Measurements from ENCODE around the gene RNF217. TPM values are rescaled to one million over a fixed set of nuclear protein-coding genes. Genes with fewer than 3 reads are reported as not detected.
"Not testable (repeated sequence)": the region's sequence is repeated elsewhere in the genome, so short reads cannot be mapped to it uniquely, and the experiment has no call there.

RNF217 gene
- total RNA-seq, 1 donor from 2014 or later, result 8.7 TPM

DNA sequence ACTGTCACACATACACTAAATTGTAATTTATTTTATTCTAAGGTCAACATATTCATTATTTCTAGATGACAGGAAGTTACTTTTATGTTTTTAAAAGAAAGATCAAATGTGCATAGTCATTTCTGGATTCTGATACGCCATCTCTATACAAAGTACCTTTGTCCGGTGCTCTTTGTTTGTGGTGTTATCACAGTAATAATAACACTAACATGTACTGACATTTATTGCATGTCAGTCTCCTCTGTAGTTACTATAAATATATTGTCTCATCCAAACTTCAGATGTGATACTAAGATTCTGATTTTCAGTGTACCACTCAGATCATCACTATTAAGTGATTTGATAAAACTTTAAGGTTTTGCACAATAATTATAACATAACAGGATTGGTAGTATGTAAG lies 101.1 kb downstream of the RNF217 start:
- H3K27me3 Mint-ChIP-seq (ENCODE audit: low read depth), result no peaks in the 10 kb centered on the region
- H3K4me3 Mint-ChIP-seq, result no peak overlapping the region
- no peaks in the 10 kb centered on the region for H3K9me3 Mint-ChIP-seq
- no peaks in the 10 kb centered on the region for H3K36me3 Mint-ChIP-seq (ENCODE audit: low read depth)
- DNase-seq (ENCODE audit: low read depth, low spot score), result no peak
- no peak overlapping the region for H3K27ac Mint-ChIP-seq (ENCODE audit: unreplicated experiment)
- TF ChIP-seq, protein P1, sequence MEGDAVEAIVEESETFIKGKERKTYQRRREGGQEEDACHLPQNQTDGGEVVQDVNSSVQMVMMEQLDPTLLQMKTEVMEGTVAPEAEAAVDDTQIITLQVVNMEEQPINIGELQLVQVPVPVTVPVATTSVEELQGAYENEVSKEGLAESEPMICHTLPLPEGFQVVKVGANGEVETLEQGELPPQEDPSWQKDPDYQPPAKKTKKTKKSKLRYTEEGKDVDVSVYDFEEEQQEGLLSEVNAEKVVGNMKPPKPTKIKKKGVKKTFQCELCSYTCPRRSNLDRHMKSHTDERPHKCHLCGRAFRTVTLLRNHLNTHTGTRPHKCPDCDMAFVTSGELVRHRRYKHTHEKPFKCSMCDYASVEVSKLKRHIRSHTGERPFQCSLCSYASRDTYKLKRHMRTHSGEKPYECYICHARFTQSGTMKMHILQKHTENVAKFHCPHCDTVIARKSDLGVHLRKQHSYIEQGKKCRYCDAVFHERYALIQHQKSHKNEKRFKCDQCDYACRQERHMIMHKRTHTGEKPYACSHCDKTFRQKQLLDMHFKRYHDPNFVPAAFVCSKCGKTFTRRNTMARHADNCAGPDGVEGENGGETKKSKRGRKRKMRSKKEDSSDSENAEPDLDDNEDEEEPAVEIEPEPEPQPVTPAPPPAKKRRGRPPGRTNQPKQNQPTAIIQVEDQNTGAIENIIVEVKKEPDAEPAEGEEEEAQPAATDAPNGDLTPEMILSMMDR (conservative IDR thresholded peaks at IDR 0.05), result no peak
- no peaks in the 10 kb centered on the region for H3K4me1 Mint-ChIP-seq

DNA sequence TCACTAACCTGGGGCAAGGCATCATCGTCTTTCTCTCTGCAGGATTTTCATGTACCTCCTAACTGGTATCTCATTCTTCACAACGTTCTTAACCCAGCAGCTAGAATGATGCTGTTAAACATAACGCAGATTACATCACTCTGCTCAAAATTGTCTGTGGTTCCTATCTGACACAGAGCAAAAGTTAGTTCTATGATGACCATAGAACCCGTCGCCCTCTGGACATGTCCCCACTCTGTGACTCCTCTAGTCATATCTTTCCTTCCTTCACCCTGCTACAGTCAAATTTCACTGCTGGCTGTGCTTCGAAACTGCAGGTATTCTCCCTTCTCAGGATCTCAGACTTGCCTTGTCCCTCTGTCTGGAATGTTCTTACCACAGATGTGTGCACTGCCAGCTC lies 103.9 kb downstream of the RNF217 start:
- TF ChIP-seq, protein P1 (conservative IDR thresholded peaks at IDR 0.05), result no peak
- Mint-ChIP-seq H3K4me1 (no peaks in the 10 kb centered on the region), H3K4me3 (no peak overlapping the region), H3K9me3 (no peaks in the 10 kb centered on the region), H3K27ac (ENCODE audit: unreplicated experiment) (no peak overlapping the region), H3K27me3 (ENCODE audit: low read depth) (no peaks in the 10 kb centered on the region), H3K36me3 (ENCODE audit: low read depth) (no peaks in the 10 kb centered on the region)
- DNase-seq (ENCODE audit: low read depth, low spot score), result no peak

DNA sequence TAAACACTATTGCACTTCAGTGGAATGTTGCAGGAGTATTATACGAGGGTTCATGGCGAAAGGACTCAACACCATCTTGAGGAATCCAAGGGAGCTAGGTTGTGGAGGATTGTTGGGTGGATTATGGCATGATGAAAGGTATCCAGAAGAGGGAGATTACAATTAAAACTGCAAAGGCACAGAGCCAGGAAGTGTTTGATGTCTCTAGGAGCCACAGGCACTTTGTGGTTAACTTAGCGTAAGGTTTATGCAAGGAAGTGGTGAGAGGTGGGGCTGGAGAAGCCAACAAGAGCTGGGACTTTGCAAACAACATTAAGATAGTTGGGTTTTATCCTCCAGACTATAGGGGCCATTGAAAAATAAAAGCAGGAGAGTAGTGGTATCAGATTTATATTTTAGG lies 104.7 kb downstream of the RNF217 start:
- no peaks in the 10 kb centered on the region for H3K4me1 Mint-ChIP-seq

DNA sequence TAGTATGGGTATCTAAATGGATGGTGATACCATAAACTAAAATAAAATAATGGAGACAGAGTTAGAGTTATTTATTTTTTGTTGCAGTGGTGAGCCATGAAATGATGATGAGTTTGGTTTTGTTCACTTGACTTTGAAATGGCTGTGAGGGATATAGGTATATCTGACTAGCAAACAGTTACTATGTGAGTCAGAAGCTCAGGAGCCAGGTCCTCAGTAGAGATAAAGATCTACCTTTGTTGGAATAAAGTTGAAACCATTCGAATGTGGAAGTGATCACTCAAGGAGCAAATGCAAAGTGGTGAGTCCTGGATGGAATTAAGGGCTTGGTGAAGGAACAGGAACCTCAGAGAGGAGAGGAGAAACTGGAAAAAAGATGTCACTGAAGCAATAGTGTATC lies 105.3 kb downstream of the RNF217 start:
- Mint-ChIP-seq H3K9me3 (no peaks in the 10 kb centered on the region), H3K27me3 (ENCODE audit: low read depth) (no peaks in the 10 kb centered on the region), H3K27ac (ENCODE audit: unreplicated experiment) (no peak overlapping the region), H3K4me3 (no peak overlapping the region), H3K36me3 (ENCODE audit: low read depth) (no peaks in the 10 kb centered on the region), H3K4me1 (no peaks in the 10 kb centered on the region)
- TF ChIP-seq, protein P1 (conservative IDR thresholded peaks at IDR 0.05), result no peak
- DNase-seq (ENCODE audit: low read depth, low spot score), result no peak

More for the DNA sequence above, 104.7 kb downstream of the RNF217 start:
- DNase-seq (ENCODE audit: low read depth, low spot score), result no peak
- H3K27ac Mint-ChIP-seq (ENCODE audit: unreplicated experiment), result no peak overlapping the region
- H3K27me3 Mint-ChIP-seq (ENCODE audit: low read depth), result no peaks in the 10 kb centered on the region
- H3K36me3 Mint-ChIP-seq (ENCODE audit: low read depth), result no peaks in the 10 kb centered on the region
- no peaks in the 10 kb centered on the region for H3K9me3 Mint-ChIP-seq
- H3K4me3 Mint-ChIP-seq, result no peak overlapping the region
- TF ChIP-seq, protein P1 (conservative IDR thresholded peaks at IDR 0.05), result no peak

DNA sequence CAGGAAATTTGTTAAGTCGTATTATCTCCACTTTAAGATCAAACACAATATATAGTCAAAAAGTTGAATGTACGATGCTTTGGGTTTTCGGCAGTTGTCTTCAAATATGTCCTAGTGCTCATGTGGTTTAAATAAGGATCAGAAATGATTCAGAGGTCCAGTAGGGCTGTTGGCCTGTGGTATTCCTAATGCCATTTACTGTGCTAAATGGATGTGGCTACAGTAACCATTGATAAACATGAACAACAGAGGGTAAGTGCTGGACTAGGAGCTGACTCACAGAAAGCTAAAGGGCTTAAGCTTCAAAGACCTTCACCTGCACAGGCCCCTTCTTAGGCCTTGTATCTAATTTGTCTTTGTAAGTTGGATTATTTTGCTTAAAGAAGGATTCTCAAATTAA lies 110.8 kb downstream of the RNF217 start:
- H3K36me3 Mint-ChIP-seq (ENCODE audit: low read depth), result no peaks in the 10 kb centered on the region
- H3K27ac Mint-ChIP-seq (ENCODE audit: unreplicated experiment), result no peak overlapping the region
- TF ChIP-seq, protein P1 (conservative IDR thresholded peaks at IDR 0.05), result no peak
- no peak overlapping the region for H3K4me3 Mint-ChIP-seq
- H3K4me1 Mint-ChIP-seq, result no peaks in the 10 kb centered on the region
- no peaks in the 10 kb centered on the region for H3K9me3 Mint-ChIP-seq
- H3K27me3 Mint-ChIP-seq (ENCODE audit: low read depth), result no peaks in the 10 kb centered on the region
- no peak for DNase-seq (ENCODE audit: low read depth, low spot score)

DNA sequence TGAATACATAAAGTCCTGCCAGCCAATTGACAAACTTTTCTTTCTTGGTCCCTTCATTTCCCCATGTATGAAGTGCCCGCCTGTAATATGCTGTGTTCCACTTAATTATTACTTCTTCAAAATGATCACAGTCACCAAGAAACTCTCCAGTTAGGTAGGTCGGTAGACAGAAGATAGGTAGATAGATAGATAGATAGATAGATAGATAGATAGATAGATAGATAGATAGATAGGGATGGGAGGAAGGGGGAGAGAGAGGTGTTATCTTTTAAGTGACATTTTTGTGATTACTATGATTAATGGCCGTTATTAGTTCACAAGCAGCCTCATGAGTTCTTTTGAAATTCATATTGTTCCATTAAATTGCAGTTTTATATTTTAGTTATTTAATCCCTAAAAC lies 111.9 kb downstream of the RNF217 start:
- H3K27ac Mint-ChIP-seq (ENCODE audit: unreplicated experiment), result no peak overlapping the region

DNA sequence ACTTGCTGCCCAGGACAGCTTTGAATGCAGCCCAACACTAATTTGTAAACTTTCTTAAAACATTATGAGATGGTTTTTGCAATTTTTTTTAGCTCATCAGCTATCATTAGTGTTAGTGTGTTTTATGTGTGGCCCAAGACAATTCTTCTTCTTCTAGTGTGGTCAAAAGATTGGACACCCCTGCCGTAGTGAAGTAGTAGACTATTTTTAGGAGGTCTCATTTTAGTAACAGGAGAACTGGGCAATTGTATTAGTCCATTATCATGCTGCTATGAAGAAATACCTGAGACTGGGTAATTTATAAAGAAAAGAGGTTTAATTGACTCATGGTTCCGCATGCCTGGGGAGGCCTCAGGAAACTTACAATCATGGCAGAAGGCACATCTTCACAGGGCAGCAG lies 112.8 kb downstream of the RNF217 start:
- H3K4me3 Mint-ChIP-seq; H3K36me3 Mint-ChIP-seq (ENCODE audit: low read depth); H3K27ac Mint-ChIP-seq (ENCODE audit: unreplicated experiment); DNase-seq (ENCODE audit: low read depth, low spot score); H3K9me3 Mint-ChIP-seq; H3K4me1 Mint-ChIP-seq; H3K27me3 Mint-ChIP-seq (ENCODE audit: low read depth): not testable (repeated sequence)

More for the DNA sequence above, 111.9 kb downstream of the RNF217 start:
- no peaks in the 10 kb centered on the region for H3K4me1 Mint-ChIP-seq
- H3K4me3 Mint-ChIP-seq, result no peak overlapping the region
- no peaks in the 10 kb centered on the region for H3K27me3 Mint-ChIP-seq (ENCODE audit: low read depth)
- TF ChIP-seq, protein P1 (conservative IDR thresholded peaks at IDR 0.05), result no peak
- no peaks in the 10 kb centered on the region for H3K36me3 Mint-ChIP-seq (ENCODE audit: low read depth)
- DNase-seq (ENCODE audit: low read depth, low spot score), result no peak
- H3K9me3 Mint-ChIP-seq, result no peaks in the 10 kb centered on the region
